ENCODE measurements around the gene SOST.

DNA sequence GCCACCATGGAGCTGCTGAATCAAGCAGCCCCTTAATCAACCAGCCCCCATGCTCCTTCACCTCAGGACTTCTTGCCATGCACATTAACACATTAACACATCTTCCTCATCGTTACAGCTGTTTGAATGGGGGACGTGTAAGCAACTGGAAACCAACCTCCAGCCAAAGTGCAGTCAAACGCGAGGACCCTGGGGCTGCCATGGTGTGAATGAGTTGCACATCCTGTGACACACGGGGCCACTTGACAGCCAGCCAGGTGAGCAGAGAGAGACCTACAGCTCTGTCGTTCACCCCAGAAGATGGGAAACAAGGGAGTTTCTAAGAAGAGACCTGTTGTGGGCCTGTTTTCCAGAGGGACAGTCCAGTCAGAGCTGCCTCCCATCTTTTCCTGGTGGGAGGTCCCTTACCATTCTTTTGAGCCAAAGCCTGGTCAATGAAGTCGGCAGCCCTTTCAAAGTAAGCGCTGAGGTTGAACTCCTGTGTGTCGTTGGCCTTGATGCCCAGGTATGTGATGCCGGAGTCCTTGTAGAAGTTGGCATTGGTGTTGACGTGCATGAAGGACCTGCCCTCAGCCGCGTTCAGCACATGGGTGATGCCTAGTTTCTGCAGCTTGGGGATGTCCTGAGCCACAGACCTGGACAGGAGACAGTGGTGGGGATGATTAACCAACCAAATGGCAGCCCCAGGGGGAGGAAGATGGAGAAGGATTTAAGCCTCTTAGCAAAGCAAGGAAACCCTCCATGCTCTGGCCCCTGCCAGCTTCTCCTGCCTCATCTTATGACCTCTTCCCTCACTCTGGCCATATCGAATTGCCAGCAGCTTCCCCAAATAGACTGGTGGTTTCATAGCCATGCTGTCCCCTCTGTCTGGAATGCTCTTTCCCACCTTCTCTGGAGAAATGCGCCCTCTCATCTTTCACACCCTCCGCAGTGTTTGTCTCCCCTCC lies 16.0 kb upstream of the SOST start:
- TF ChIP-seq, protein P1, sequence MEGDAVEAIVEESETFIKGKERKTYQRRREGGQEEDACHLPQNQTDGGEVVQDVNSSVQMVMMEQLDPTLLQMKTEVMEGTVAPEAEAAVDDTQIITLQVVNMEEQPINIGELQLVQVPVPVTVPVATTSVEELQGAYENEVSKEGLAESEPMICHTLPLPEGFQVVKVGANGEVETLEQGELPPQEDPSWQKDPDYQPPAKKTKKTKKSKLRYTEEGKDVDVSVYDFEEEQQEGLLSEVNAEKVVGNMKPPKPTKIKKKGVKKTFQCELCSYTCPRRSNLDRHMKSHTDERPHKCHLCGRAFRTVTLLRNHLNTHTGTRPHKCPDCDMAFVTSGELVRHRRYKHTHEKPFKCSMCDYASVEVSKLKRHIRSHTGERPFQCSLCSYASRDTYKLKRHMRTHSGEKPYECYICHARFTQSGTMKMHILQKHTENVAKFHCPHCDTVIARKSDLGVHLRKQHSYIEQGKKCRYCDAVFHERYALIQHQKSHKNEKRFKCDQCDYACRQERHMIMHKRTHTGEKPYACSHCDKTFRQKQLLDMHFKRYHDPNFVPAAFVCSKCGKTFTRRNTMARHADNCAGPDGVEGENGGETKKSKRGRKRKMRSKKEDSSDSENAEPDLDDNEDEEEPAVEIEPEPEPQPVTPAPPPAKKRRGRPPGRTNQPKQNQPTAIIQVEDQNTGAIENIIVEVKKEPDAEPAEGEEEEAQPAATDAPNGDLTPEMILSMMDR (conservative IDR thresholded peaks at IDR 0.05) = no peak
- TF ChIP-seq EZH2 (IDR thresholded peaks at IDR 0.05; ENCODE audit: low read depth) = no peak
